ENCODE measurements around the gene DTNA. TPM values are rescaled to one million over a fixed set of nuclear protein-coding genes. Genes with fewer than 3 reads are reported as not detected.

DTNA gene
- total RNA-seq, 1 experiment from 2014 or later, result 9.6 TPM

- TF ChIP-seq CTCF (IDR thresholded peaks at IDR 0.05 in 2 of 3, conservative IDR thresholded peaks at IDR 0.05 in 1 of 3; ENCODE audit: borderline replicate concordance in 1 of 3, insufficient read depth in 1 of 3, low read depth in 2 of 3, low read length in 2 of 3), result no peak
- no peak for TF ChIP-seq CEBPB (IDR thresholded peaks at IDR 0.05; ENCODE audit: low read depth)
- TF ChIP-seq EGR1 (IDR thresholded peaks at IDR 0.05; ENCODE audit: low read depth), result no peak
- TF ChIP-seq POLR2A (IDR thresholded peaks at IDR 0.05; ENCODE audit: borderline replicate concordance, extremely low read depth, insufficient read depth, insufficient read length), result no peak
- no peak for TF ChIP-seq SP1 (IDR thresholded peaks at IDR 0.05; ENCODE audit: low read depth)
- no peak for TF ChIP-seq SIN3A (IDR thresholded peaks at IDR 0.05; ENCODE audit: low read depth)
Measured at GRCh38 chr18:34806527-34806926, 96.4 kb downstream of the DTNA start (continued).

GRCh38 chr18:34807106-34807796 lies 97.2 kb downstream of the DTNA start:
- peak overlapping the region; percentile 58 for H3K4me2 ChIP-seq (ENCODE audit: low read length)
- H3K27me3 ChIP-seq (ENCODE audit: insufficient read depth, low read length), result no peaks in the 10 kb centered on the region
- no peaks in the 10 kb centered on the region for H3K9me2 ChIP-seq (ENCODE audit: insufficient read depth)
- ChIA-PET POLR2A (no interaction called here), RAD21 (ENCODE audit: low non-redundant PET in 1 of 2, low total read pairs in 2 of 2, uncharacterized antibody in 2 of 2, unreplicated experiment in 2 of 2) (no interaction called here), CTCF (interaction anchor here (0.8 to 1.2 kb wide), 2 partner anchors 10 to 20 kb away, joined by 3 to 4 read pairs; no protein-coding TSS in a partner anchor)
- DNase-seq (ENCODE audit: low read depth, low spot score), result peak; percentile 76
- TF ChIP-seq EZH2phosphoT487 (IDR thresholded peaks at IDR 0.05; ENCODE audit: borderline replicate concordance) (no peak), YY1 (IDR thresholded peaks at IDR 0.05; ENCODE audit: extremely low read depth, insufficient replicate concordance, low read depth, low read length) (no peak), EGR1 (IDR thresholded peaks at IDR 0.05; ENCODE audit: low read depth) (no peak), SIN3A (IDR thresholded peaks at IDR 0.05; ENCODE audit: low read depth) (peak; percentile 47; the same call in 1 of the 2 replicates), ZFX (IDR thresholded peaks at IDR 0.05) (no peak), JUND (IDR thresholded peaks at IDR 0.05) (peak; percentile 69; the same call in 1 of the 2 replicates), FOSL1 (IDR thresholded peaks at IDR 0.05; ENCODE audit: low read depth) (peak; percentile 70), CBX3 (IDR thresholded peaks at IDR 0.05; ENCODE audit: low read depth) (peak; percentile 72; the same call in 1 of the 2 replicates), POLR2AphosphoS5 (IDR thresholded peaks at IDR 0.05; ENCODE audit: low read depth, low read length) (no peak), ATF3 (IDR thresholded peaks at IDR 0.05) (no peak), SP1 (IDR thresholded peaks at IDR 0.05; ENCODE audit: low read depth) (peak; percentile 58; the same call in 1 of the 2 replicates), TCF7L2 (IDR thresholded peaks at IDR 0.05; ENCODE audit: borderline replicate concordance, extremely low read depth, insufficient read depth, insufficient read length) (peak; percentile 30), EZH2 (IDR thresholded peaks at IDR 0.05) (no peak), RAD21 (IDR thresholded peaks at IDR 0.05; ENCODE audit: low read depth) (no peak), MAX (IDR thresholded peaks at IDR 0.05) (no peak)
- BruUV-seq (replicated peaks), result no TSS peak
- no peak overlapping the region for H3K27ac ChIP-seq (ENCODE audit: low read depth, low read length)
- H4K20me1 ChIP-seq (ENCODE audit: insufficient read depth), result no peaks in the 10 kb centered on the region
- peaks cover 7 to 25% of the 10 kb centered on the region in 2 experiments for H3K4me1 ChIP-seq (ENCODE audit: control insufficient read depth in 1 of 2, insufficient read depth in 2 of 2, low read length in 2 of 2)
- ATAC-seq, result peak; percentile 85
- no peak overlapping the region; a peak in 1 of 4 replicates for H3K4me3 ChIP-seq (replicated peaks in 1 of 2; ENCODE audit: low read depth in 1 of 2, low read length in 2 of 2)
- no peaks in the 10 kb centered on the region for H3K36me3 ChIP-seq (ENCODE audit: control insufficient read depth in 1 of 2, insufficient read depth in 2 of 2, low read length in 2 of 2)
- intact Hi-C loops (cut with micrococcal nuclease), result no loop called here
- H3K9me3 ChIP-seq (ENCODE audit: control insufficient read depth in 1 of 2, insufficient read depth in 1 of 2, low read depth in 1 of 2, low read length in 2 of 2), result no peaks in the 10 kb centered on the region
- no peaks in the 10 kb centered on the region for H3K79me2 ChIP-seq (ENCODE audit: insufficient read depth, low read length)
- peak overlapping the region; percentile 14 for H2AFZ ChIP-seq (ENCODE audit: low read depth, low read length, poor library complexity, severe bottlenecking)
- no peak overlapping the region for H3K9ac ChIP-seq (ENCODE audit: low read length)

Measured in HCT116 (cell line).